Measurements from ENCODE around the gene B3GALT4. TPM values are rescaled to one million over a fixed set of nuclear protein-coding genes. Genes with fewer than 3 reads are reported as not detected.

B3GALT4 gene
- 11.7 and 15.5 TPM in 2 replicates for total RNA-seq
- polyA plus RNA-seq: 11.0 and 15.8 TPM in 2 replicates

GRCh38 chr6:33276864-33277662, at the start of gene B3GALT4:
Gene B3GALT4, plus strand, starts transcription at chr6:33277123. Its CDS starts 297 bp downstream, at chr6:33277420.
- peaks cover 10% of the 10 kb centered on the region for H3K4me1 ChIP-seq (ENCODE audit: low read depth)
- TF ChIP-seq CTCF (IDR thresholded peaks at IDR 0.05; ENCODE audit: low read depth, low read length): peak; percentile 43
- peaks cover 27% of the 10 kb centered on the region for H3K36me3 ChIP-seq
- H3K4me3 ChIP-seq: peak within 1 kb of the TSS; percentile 51
- peak within 1 kb of the TSS; percentile 42 for H3K27ac ChIP-seq
- no peaks in the 10 kb centered on the region for H3K9me3 ChIP-seq (ENCODE audit: low read depth)
- peak; percentile 79 to 83 for DNase-seq (ENCODE audit: low read depth in 1 of 2, low spot score in 1 of 2)
- H3K27me3 ChIP-seq: no peaks in the 10 kb centered on the region

- DNase-seq (ENCODE audit: low read depth in 1 of 2, low spot score in 1 of 2): peak in 1 of 2 donors; percentile 65
- no peak for TF ChIP-seq CTCF (IDR thresholded peaks at IDR 0.05; ENCODE audit: low read depth, low read length)
- Histone ChIP-seq H3K9me3 (ENCODE audit: low read depth) (no peaks in the 10 kb centered on the region), H3K4me1 (ENCODE audit: low read depth) (peaks cover 12% of the 10 kb centered on the region), H3K27ac (peak overlapping the region; percentile 81), H3K4me3 (no peak overlapping the region), H3K36me3 (no peaks in the 10 kb centered on the region), H3K27me3 (no peaks in the 10 kb centered on the region)
Measured at GRCh38 chr6:33235221-33235634, 41.7 kb upstream of the B3GALT4 start.

DNA sequence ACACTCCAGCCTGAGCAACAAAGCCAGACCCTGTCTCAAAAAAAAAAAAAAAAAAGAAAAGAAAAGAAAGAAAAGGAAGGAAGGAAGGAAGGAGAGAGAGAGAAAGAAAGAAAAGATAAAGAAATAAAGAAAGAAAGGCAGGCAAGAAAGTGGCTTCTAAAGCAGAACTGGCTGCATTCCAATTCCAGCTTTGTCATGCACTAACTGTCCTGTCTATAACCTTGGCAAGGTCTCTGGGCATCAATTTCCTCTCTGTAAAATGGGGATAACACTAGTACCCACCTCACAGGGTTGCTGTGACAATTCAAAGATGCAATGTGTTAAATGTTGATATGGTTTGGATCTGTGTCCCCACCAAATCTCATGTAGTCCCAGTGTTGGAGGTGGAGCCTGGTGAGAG, 40.6 kb upstream of the B3GALT4 start:
- Histone ChIP-seq H3K4me1 (ENCODE audit: low read depth) (peaks cover 12% of the 10 kb centered on the region), H3K36me3 (no peaks in the 10 kb centered on the region), H3K27me3 (no peaks in the 10 kb centered on the region), H3K27ac (no peak overlapping the region), H3K4me3 (no peak overlapping the region), H3K9me3 (ENCODE audit: low read depth) (no peaks in the 10 kb centered on the region)
- no peak for DNase-seq (ENCODE audit: low read depth in 1 of 2, low spot score in 1 of 2)
- no peak for TF ChIP-seq CTCF (IDR thresholded peaks at IDR 0.05; ENCODE audit: low read depth, low read length)

GRCh38 chr6:33236852-33237251, 40.1 kb upstream of the B3GALT4 start:
- no peak for DNase-seq (ENCODE audit: low read depth in 1 of 2, low spot score in 1 of 2)

DNA sequence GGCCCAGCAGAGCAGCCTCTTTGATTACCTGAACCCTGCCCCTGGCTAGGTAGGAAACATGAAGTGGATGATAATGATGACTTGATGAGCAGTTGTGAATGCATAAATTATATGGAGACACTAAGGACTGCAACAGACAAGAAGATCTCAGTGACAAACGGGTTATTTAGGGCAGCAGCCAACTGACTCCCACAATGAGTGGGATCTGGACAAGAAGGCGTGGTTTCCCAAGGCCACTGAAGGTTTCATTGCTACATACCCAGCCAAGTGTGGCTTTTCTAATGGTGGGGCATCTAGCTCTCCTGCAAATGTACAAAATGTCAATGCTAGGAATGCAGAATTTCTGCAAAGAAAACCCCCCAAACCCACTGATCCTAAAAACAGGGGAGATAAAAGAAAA, 39.2 kb upstream of the B3GALT4 start:
- Histone ChIP-seq H3K36me3 (no peaks in the 10 kb centered on the region), H3K4me1 (ENCODE audit: low read depth) (peaks cover 12% of the 10 kb centered on the region), H3K27ac (no peak overlapping the region), H3K4me3 (no peak overlapping the region), H3K27me3 (peaks cover 6% of the 10 kb centered on the region), H3K9me3 (ENCODE audit: low read depth) (no peaks in the 10 kb centered on the region)
- no peak for DNase-seq (ENCODE audit: low read depth in 1 of 2, low spot score in 1 of 2)
- no peak for TF ChIP-seq CTCF (IDR thresholded peaks at IDR 0.05; ENCODE audit: low read depth, low read length)

More at GRCh38 chr6:33236852-33237251, 40.1 kb upstream of the B3GALT4 start:
- no peaks in the 10 kb centered on the region for H3K36me3 ChIP-seq
- no peak for TF ChIP-seq CTCF (IDR thresholded peaks at IDR 0.05; ENCODE audit: low read depth, low read length)
- H3K27me3 ChIP-seq: peaks cover 1% of the 10 kb centered on the region
- peaks cover 12% of the 10 kb centered on the region for H3K4me1 ChIP-seq (ENCODE audit: low read depth)
- H3K4me3 ChIP-seq: no peak overlapping the region
- no peaks in the 10 kb centered on the region for H3K9me3 ChIP-seq (ENCODE audit: low read depth)
- H3K27ac ChIP-seq: no peak overlapping the region

All from cardiac muscle cell (in vitro differentiated cells and primary cell).